ENCODE measurements around the gene MICU2.

GRCh38 chr13:21463424-21463823, 140.5 kb downstream of the MICU2 start:
- TF ChIP-seq PRDM15 (CRISPR knock-in tag; IDR thresholded peaks at IDR 0.05) (no peak), HDAC6 (IDR thresholded peaks at IDR 0.05; ENCODE audit: unreplicated experiment) (no peak), POU2F2 (IDR thresholded peaks at IDR 0.05; ENCODE audit: borderline replicate concordance, low read depth, low read length) (no peak), JUNB (IDR thresholded peaks at IDR 0.05) (no peak), GABPA (IDR thresholded peaks at IDR 0.05; ENCODE audit: low read depth) (no peak), SIX5 (IDR thresholded peaks at IDR 0.05; ENCODE audit: low read depth, low read length, severe bottlenecking) (no peak), TAF1 (IDR thresholded peaks at IDR 0.05; ENCODE audit: borderline replicate concordance, low read depth, low read length) (no peak)
- TF ChIP-seq, protein P1, sequence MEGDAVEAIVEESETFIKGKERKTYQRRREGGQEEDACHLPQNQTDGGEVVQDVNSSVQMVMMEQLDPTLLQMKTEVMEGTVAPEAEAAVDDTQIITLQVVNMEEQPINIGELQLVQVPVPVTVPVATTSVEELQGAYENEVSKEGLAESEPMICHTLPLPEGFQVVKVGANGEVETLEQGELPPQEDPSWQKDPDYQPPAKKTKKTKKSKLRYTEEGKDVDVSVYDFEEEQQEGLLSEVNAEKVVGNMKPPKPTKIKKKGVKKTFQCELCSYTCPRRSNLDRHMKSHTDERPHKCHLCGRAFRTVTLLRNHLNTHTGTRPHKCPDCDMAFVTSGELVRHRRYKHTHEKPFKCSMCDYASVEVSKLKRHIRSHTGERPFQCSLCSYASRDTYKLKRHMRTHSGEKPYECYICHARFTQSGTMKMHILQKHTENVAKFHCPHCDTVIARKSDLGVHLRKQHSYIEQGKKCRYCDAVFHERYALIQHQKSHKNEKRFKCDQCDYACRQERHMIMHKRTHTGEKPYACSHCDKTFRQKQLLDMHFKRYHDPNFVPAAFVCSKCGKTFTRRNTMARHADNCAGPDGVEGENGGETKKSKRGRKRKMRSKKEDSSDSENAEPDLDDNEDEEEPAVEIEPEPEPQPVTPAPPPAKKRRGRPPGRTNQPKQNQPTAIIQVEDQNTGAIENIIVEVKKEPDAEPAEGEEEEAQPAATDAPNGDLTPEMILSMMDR (IDR thresholded peaks at IDR 0.05 in 2 of 3, conservative IDR thresholded peaks at IDR 0.05 in 1 of 3; ENCODE audit: control insufficient read depth in 2 of 3, extremely low read depth in 1 of 3, insufficient read depth in 1 of 3, low read depth in 3 of 3, low read length in 3 of 3), result no peak
- TF ChIP-seq, protein P2, sequence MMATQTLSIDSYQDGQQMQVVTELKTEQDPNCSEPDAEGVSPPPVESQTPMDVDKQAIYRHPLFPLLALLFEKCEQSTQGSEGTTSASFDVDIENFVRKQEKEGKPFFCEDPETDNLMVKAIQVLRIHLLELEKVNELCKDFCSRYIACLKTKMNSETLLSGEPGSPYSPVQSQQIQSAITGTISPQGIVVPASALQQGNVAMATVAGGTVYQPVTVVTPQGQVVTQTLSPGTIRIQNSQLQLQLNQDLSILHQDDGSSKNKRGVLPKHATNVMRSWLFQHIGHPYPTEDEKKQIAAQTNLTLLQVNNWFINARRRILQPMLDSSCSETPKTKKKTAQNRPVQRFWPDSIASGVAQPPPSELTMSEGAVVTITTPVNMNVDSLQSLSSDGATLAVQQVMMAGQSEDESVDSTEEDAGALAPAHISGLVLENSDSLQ (IDR thresholded peaks at IDR 0.05), result no peak
- TF ChIP-seq, protein P3, sequence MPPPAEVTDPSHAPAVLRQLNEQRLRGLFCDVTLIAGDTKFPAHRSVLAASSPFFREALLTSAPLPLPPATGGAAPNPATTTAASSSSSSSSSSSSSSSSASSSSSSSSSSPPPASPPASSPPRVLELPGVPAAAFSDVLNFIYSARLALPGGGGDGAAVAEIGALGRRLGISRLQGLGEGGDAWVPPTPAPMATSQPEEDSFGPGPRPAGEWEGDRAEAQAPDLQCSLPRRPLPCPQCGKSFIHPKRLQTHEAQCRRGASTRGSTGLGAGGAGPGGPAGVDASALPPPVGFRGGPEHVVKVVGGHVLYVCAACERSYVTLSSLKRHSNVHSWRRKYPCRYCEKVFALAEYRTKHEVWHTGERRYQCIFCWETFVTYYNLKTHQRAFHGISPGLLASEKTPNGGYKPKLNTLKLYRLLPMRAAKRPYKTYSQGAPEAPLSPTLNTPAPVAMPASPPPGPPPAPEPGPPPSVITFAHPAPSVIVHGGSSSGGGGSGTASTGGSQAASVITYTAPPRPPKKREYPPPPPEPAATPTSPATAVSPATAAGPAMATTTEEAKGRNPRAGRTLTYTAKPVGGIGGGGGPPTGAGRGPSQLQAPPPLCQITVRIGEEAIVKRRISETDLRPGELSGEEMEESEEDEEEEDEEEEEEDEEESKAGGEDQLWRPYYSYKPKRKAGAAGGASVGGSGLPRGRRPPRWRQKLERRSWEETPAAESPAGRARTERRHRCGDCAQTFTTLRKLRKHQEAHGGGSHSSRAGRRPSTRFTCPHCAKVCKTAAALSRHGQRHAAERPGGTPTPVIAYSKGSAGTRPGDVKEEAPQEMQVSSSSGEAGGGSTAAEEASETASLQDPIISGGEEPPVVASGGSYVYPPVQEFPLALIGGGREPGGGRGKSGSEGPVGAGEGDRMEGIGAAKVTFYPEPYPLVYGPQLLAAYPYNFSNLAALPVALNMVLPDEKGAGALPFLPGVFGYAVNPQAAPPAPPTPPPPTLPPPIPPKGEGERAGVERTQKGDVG (CRISPR knock-in tag; IDR thresholded peaks at IDR 0.05), result no peak

Measured in GM12878 (cell line).